Natural killer cell treated with Interleukin-12 subunit alpha and Interleukin-12 subunit beta and Interleukin-15 and Interleukin-18, amount 100 ng/mL, for 72 hours (primary cell): ENCODE measurements around the gene LCA5. TPM values are rescaled to one million over a fixed set of nuclear protein-coding genes. Genes with fewer than 3 reads are reported as not detected.

Experiments used
- ATAC-seq, 2 donors: fragments of 150-1000 bp; cut with Tn5 transposase in 1 of 2; sonication (Bioruptor Pico), chemical (Tn5 transposase) in 1 of 2; 2 replicates each; pipeline ENCODE4 v1.10.0; 2021
- DNase-seq: peaks from one replicate; pipeline ENCODE4 v3.0.0; 2022; ENCODE audit warnings: low spot score
- H3K27ac Mint-ChIP-seq, 2 donors: 1 replicate in 1 of 2; 2 replicates in 1 of 2; pipeline ENCODE4 v1.8.0; 2022; ENCODE audit warnings: mixed read lengths in 2 of 2, mild to moderate bottlenecking in 1 of 2, moderate library complexity in 1 of 2
- H3K27me3 Mint-ChIP-seq, 2 donors: 1 replicate in 1 of 2; 2 replicates in 1 of 2; pipeline ENCODE4 v1.8.0; 2022; ENCODE audit warnings: mixed read lengths in 2 of 2
- H3K36me3 Mint-ChIP-seq: one replicate; pipeline ENCODE4 v1.8.0; 2022; ENCODE audit warnings: mixed read lengths
- H3K4me1 Mint-ChIP-seq, 2 donors: 1 replicate in 1 of 2; 2 replicates in 1 of 2; pipeline ENCODE4 v1.8.0; 2022; ENCODE audit warnings: low read depth in 2 of 2, mixed read lengths in 2 of 2, mild to moderate bottlenecking in 1 of 2
- H3K4me3 Mint-ChIP-seq: one replicate; pipeline ENCODE4 v1.8.0; 2022; ENCODE audit warnings: mixed read lengths
- H3K9me3 Mint-ChIP-seq: 2 replicates; pipeline ENCODE4 v1.8.0; 2022; ENCODE audit warnings: mixed read lengths
- total RNA-seq, 2 donors: library from RNA; stranded (reverse); gene quantifications; one replicate each; pipeline ENCODE4 v1.2.3, GENCODE V29; 2022

LCA5 gene
- total RNA-seq, 2 donors from 2014 or later, result 0.07 to 0.08 TPM

GRCh38 chr6:79520534-79520933 lies 16.7 kb downstream of the LCA5 start:
- H3K36me3 Mint-ChIP-seq, result no peaks in the 10 kb centered on the region
- H3K27ac Mint-ChIP-seq, result no peak overlapping the region
- H3K9me3 Mint-ChIP-seq, result peaks cover 3% of the 10 kb centered on the region
- H3K27me3 Mint-ChIP-seq, result peaks cover 0 to 3% of the 10 kb centered on the region in 2 donors
- no peak overlapping the region for H3K4me3 Mint-ChIP-seq
- ATAC-seq (no peak), DNase-seq (no peak)
- H3K4me1 Mint-ChIP-seq, result no peaks in the 10 kb centered on the region

GRCh38 chr6:79518842-79519241 lies 18.4 kb downstream of the LCA5 start:
- peaks cover 3% of the 10 kb centered on the region for H3K9me3 Mint-ChIP-seq

GRCh38 chr6:79515436-79515835 lies 21.8 kb downstream of the LCA5 start:
- Mint-ChIP-seq H3K27ac (no peak overlapping the region), H3K4me1 (no peaks in the 10 kb centered on the region), H3K36me3 (no peaks in the 10 kb centered on the region), H3K4me3 (no peak overlapping the region), H3K9me3 (no peaks in the 10 kb centered on the region), H3K27me3 (no peaks in the 10 kb centered on the region)
- ATAC-seq (no peak), DNase-seq (no peak)

More at GRCh38 chr6:79518842-79519241, 18.4 kb downstream of the LCA5 start:
- H3K27ac Mint-ChIP-seq, result no peak overlapping the region
- no peaks in the 10 kb centered on the region for H3K4me1 Mint-ChIP-seq
- H3K4me3 Mint-ChIP-seq, result no peak overlapping the region
- H3K27me3 Mint-ChIP-seq, result peaks cover 0 to 3% of the 10 kb centered on the region in 2 donors
- no peaks in the 10 kb centered on the region for H3K36me3 Mint-ChIP-seq
- DNase-seq (no peak), ATAC-seq (no peak)

- H3K27ac Mint-ChIP-seq, result no peak overlapping the region
- H3K36me3 Mint-ChIP-seq, result no peaks in the 10 kb centered on the region
- ATAC-seq, result no peak
- H3K9me3 Mint-ChIP-seq, result no peaks in the 10 kb centered on the region
- H3K4me1 Mint-ChIP-seq, result no peaks in the 10 kb centered on the region
- H3K27me3 Mint-ChIP-seq, result no peaks in the 10 kb centered on the region
- DNase-seq, result no peak
- no peak overlapping the region for H3K4me3 Mint-ChIP-seq
Measured at GRCh38 chr6:79513111-79513510, 24.1 kb downstream of the LCA5 start.

- no peak for DNase-seq
- H3K27me3 Mint-ChIP-seq, result no peaks in the 10 kb centered on the region
- no peak overlapping the region for H3K27ac Mint-ChIP-seq
- H3K9me3 Mint-ChIP-seq, result no peaks in the 10 kb centered on the region
- no peak overlapping the region for H3K4me3 Mint-ChIP-seq
- ATAC-seq, result no peak
- H3K4me1 Mint-ChIP-seq, result no peaks in the 10 kb centered on the region
- H3K36me3 Mint-ChIP-seq, result no peaks in the 10 kb centered on the region
Measured at GRCh38 chr6:79512014-79512413, 25.2 kb downstream of the LCA5 start.

- Mint-ChIP-seq H3K4me1 (no peaks in the 10 kb centered on the region), H3K27me3 (no peaks in the 10 kb centered on the region), H3K4me3 (no peak overlapping the region), H3K9me3 (no peaks in the 10 kb centered on the region), H3K36me3 (no peaks in the 10 kb centered on the region), H3K27ac (no peak overlapping the region)
- ATAC-seq, result no peak
- no peak for DNase-seq
Measured at GRCh38 chr6:79510707-79511106, 26.5 kb downstream of the LCA5 start.

- Mint-ChIP-seq H3K4me3 (no peak overlapping the region), H3K4me1 (no peaks in the 10 kb centered on the region), H3K9me3 (no peaks in the 10 kb centered on the region), H3K27ac (no peak overlapping the region), H3K27me3 (no peaks in the 10 kb centered on the region), H3K36me3 (no peaks in the 10 kb centered on the region)
- DNase-seq (no peak), ATAC-seq (no peak)
Measured at GRCh38 chr6:79506251-79506650, 31.0 kb downstream of the LCA5 start.

GRCh38 chr6:79504372-79504771 lies 32.9 kb downstream of the LCA5 start:
- ATAC-seq, result no peak
- H3K36me3 Mint-ChIP-seq, result no peaks in the 10 kb centered on the region
- no peaks in the 10 kb centered on the region for H3K27me3 Mint-ChIP-seq
- no peaks in the 10 kb centered on the region for H3K9me3 Mint-ChIP-seq
- DNase-seq, result no peak
- no peak overlapping the region for H3K4me3 Mint-ChIP-seq
- no peaks in the 10 kb centered on the region for H3K4me1 Mint-ChIP-seq
- no peak overlapping the region for H3K27ac Mint-ChIP-seq

GRCh38 chr6:79498842-79499241 lies 38.4 kb downstream of the LCA5 start:
- Mint-ChIP-seq H3K27me3 (no peaks in the 10 kb centered on the region), H3K4me1 (no peaks in the 10 kb centered on the region), H3K27ac (no peak overlapping the region), H3K36me3 (no peaks in the 10 kb centered on the region), H3K9me3 (peaks cover 3% of the 10 kb centered on the region), H3K4me3 (no peak overlapping the region)
- no peak for ATAC-seq
- DNase-seq, result no peak

- no peak overlapping the region for H3K27ac Mint-ChIP-seq
- ATAC-seq, result no peak
- no peak for DNase-seq
- no peaks in the 10 kb centered on the region for H3K36me3 Mint-ChIP-seq
- no peak overlapping the region for H3K4me3 Mint-ChIP-seq
- H3K4me1 Mint-ChIP-seq, result no peaks in the 10 kb centered on the region
- peaks cover 3% of the 10 kb centered on the region for H3K9me3 Mint-ChIP-seq
- H3K27me3 Mint-ChIP-seq, result no peaks in the 10 kb centered on the region
Measured at GRCh38 chr6:79495246-79495645, 42.0 kb downstream of the LCA5 start.

- H3K4me1 Mint-ChIP-seq, result no peaks in the 10 kb centered on the region
- H3K9me3 Mint-ChIP-seq, result peaks cover 3% of the 10 kb centered on the region
- ATAC-seq (no peak), DNase-seq (no peak)
- H3K4me3 Mint-ChIP-seq, result no peak overlapping the region
- no peaks in the 10 kb centered on the region for H3K27me3 Mint-ChIP-seq
- no peak overlapping the region for H3K27ac Mint-ChIP-seq
- no peaks in the 10 kb centered on the region for H3K36me3 Mint-ChIP-seq
Measured at GRCh38 chr6:79494841-79495240, 42.4 kb downstream of the LCA5 start.

GRCh38 chr6:79470728-79471127 lies 66.5 kb downstream of the LCA5 start:
- no peaks in the 10 kb centered on the region for H3K4me1 Mint-ChIP-seq
- H3K36me3 Mint-ChIP-seq, result no peaks in the 10 kb centered on the region
- no peak overlapping the region for H3K4me3 Mint-ChIP-seq
- H3K27ac Mint-ChIP-seq, result no peak overlapping the region
- ATAC-seq (no peak), DNase-seq (no peak)
- H3K9me3 Mint-ChIP-seq, result no peaks in the 10 kb centered on the region
- no peaks in the 10 kb centered on the region for H3K27me3 Mint-ChIP-seq

- Mint-ChIP-seq H3K9me3 (no peaks in the 10 kb centered on the region), H3K4me1 (no peaks in the 10 kb centered on the region), H3K4me3 (no peak overlapping the region), H3K36me3 (no peaks in the 10 kb centered on the region), H3K27ac (no peak overlapping the region), H3K27me3 (peaks cover 0 to 1% of the 10 kb centered on the region in 2 donors)
- ATAC-seq, result no peak
- DNase-seq, result no peak
Measured at GRCh38 chr6:79469376-79470246, 67.6 kb downstream of the LCA5 start.

GRCh38 chr6:79468587-79468986 lies 68.6 kb downstream of the LCA5 start:
- no peak overlapping the region for H3K27ac Mint-ChIP-seq
- H3K4me3 Mint-ChIP-seq, result no peak overlapping the region
- peaks cover 0 to 5% of the 10 kb centered on the region in 2 donors for H3K27me3 Mint-ChIP-seq
- H3K4me1 Mint-ChIP-seq, result no peaks in the 10 kb centered on the region
- ATAC-seq (no peak), DNase-seq (no peak)
- no peaks in the 10 kb centered on the region for H3K36me3 Mint-ChIP-seq
- no peaks in the 10 kb centered on the region for H3K9me3 Mint-ChIP-seq

GRCh38 chr6:79468116-79468515 lies 69.1 kb downstream of the LCA5 start:
- Mint-ChIP-seq H3K36me3 (no peaks in the 10 kb centered on the region), H3K27me3 (peaks cover 0 to 5% of the 10 kb centered on the region in 2 donors), H3K4me1 (no peaks in the 10 kb centered on the region), H3K27ac (no peak overlapping the region), H3K9me3 (no peaks in the 10 kb centered on the region), H3K4me3 (no peak overlapping the region)
- ATAC-seq (no peak), DNase-seq (no peak)
